Activated CD4-positive, alpha-beta T cell treated with anti-CD3 and anti-CD28 coated beads, Interleukin-2, amount 10 ng/mL, durations not matched to agents 7 days and 5 days (primary cell): ENCODE measurements around the gene ATOX1. TPM values are rescaled to one million over a fixed set of nuclear protein-coding genes. Genes with fewer than 3 reads are reported as not detected.

ENCODE experiments used
- CTCF ChIA-PET: fragments of 350-600 bp; sonication (Branson Sonifier 250); formaldehyde crosslinking; loops from one replicate; lab custom pipeline; 2021; ENCODE audit warnings: antibody characterized with exemption; lab: Charles Lee
- POLR2A ChIA-PET: fragments of 350-600 bp; sonication (Branson Sonifier 250); formaldehyde crosslinking; loops from one replicate; lab custom pipeline; 2021; ENCODE audit warnings: antibody characterized with exemption; lab: Charles Lee
- DNase-seq: peaks from one replicate; pipeline ENCODE4 v3.0.0-alpha.2; 2020
- H3K27ac Mint-ChIP-seq: one replicate; pipeline ENCODE4 v1.8.0; 2021; ENCODE audit warnings: mild to moderate bottlenecking, moderate library complexity, mixed read lengths
- H3K27me3 Mint-ChIP-seq: one replicate; pipeline ENCODE4 v1.8.0; 2021; ENCODE audit warnings: mixed read lengths
- H3K36me3 Mint-ChIP-seq: one replicate; pipeline ENCODE4 v1.8.0; 2021; ENCODE audit warnings: low read depth, mixed read lengths
- H3K4me1 Mint-ChIP-seq: one replicate; pipeline ENCODE4 v1.8.0; 2021; ENCODE audit warnings: mixed read lengths
- H3K4me3 Mint-ChIP-seq: one replicate; pipeline ENCODE4 v1.8.0; 2021; ENCODE audit warnings: mild to moderate bottlenecking, moderate library complexity, mixed read lengths
- H3K9me3 Mint-ChIP-seq: one replicate; pipeline ENCODE4 v1.8.0; 2021; ENCODE audit warnings: mixed read lengths
- total RNA-seq, 2 experiments: library from RNA; stranded (reverse); gene quantifications; one replicate each; pipeline ENCODE4 v1.2.3, GENCODE V29; 2021

Gene ATOX1
- total RNA-seq, 2 experiments from 2014 or later: 46.9 to 48.1 TPM

DNA sequence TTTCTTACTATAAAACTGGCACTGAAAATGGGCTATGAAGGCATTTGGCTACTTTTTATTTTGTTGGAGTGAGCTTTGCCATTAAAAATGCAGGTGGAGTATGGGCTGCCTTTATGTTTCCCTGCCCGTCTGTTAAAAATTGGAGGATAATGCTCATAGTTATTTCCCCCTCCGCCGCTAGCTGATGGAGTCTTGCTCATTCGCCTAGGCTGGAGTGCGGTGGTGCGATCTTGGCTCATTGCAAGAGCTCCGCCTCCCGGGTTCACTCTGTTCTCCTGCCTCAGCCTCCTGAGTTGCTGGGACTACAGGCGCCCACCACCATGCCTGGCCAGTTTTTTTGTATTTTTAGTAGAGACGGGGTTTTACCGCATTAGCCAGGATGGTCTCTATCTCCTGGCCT, 21.9 kb upstream of the ATOX1 start:
- H3K4me3 Mint-ChIP-seq: no peak overlapping the region
- peaks cover 69% of the 10 kb centered on the region for H3K4me1 Mint-ChIP-seq
- H3K27me3 Mint-ChIP-seq: no peaks in the 10 kb centered on the region
- POLR2A ChIA-PET: no interaction called here
- CTCF ChIA-PET: interaction anchor here (0.6 kb wide), 1 partner anchor 1095 kb away, joined by 4 read pairs; no protein-coding TSS in a partner anchor
- peaks cover 28% of the 10 kb centered on the region for H3K36me3 Mint-ChIP-seq
- DNase-seq: no peak
- no peaks in the 10 kb centered on the region for H3K9me3 Mint-ChIP-seq
- no peak overlapping the region for H3K27ac Mint-ChIP-seq

GRCh38 chr5:151779531-151780125, 21.2 kb upstream of the ATOX1 start:
- no peak overlapping the region for H3K27ac Mint-ChIP-seq
- no peaks in the 10 kb centered on the region for H3K9me3 Mint-ChIP-seq
- no peaks in the 10 kb centered on the region for H3K27me3 Mint-ChIP-seq
- H3K4me3 Mint-ChIP-seq: no peak overlapping the region
- POLR2A ChIA-PET: no interaction called here
- H3K36me3 Mint-ChIP-seq: peaks cover 28% of the 10 kb centered on the region
- peaks cover 71% of the 10 kb centered on the region for H3K4me1 Mint-ChIP-seq
- DNase-seq: no peak
- CTCF ChIA-PET: no interaction called here

DNA sequence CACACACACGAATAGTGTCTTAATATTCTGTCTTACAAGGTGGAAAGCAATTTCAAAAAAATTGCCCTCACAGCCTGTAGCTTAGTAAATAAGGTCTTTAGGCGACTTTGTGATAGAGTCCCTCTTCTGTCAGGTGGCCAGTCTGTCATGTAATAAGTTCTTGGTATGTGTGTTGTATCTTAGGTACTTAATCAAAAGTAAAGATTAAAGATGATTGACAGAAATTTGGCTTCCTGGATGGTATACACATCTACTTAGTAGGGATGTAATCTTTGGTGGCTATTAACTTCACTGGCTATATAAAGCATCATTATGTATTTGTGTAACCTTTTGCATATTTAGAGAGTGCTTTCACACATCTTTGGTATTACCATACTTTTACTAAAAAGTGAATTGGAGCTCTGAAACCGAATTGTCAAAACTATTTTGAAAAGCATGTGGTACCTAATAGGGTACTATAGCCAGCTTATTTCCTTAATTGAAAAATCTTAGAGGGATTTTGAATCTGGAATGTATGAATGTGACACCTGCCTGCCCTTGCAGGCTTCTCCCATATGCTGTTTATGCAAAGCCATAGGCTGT, 16.7 kb upstream of the ATOX1 start:
- POLR2A ChIA-PET: no interaction called here
- Mint-ChIP-seq H3K27ac (peak overlapping the region; percentile 7), H3K27me3 (no peaks in the 10 kb centered on the region), H3K4me1 (peaks cover 61% of the 10 kb centered on the region), H3K36me3 (peaks cover 39% of the 10 kb centered on the region), H3K9me3 (no peaks in the 10 kb centered on the region), H3K4me3 (peak overlapping the region; percentile 81)
- DNase-seq: no peak
- CTCF ChIA-PET: interaction anchor here (0.6 to 1.3 kb wide), 3 partner anchors 8 to 328 kb away, joined by 3 read pairs; partner anchors contain the start of gene SLC36A1

DNA sequence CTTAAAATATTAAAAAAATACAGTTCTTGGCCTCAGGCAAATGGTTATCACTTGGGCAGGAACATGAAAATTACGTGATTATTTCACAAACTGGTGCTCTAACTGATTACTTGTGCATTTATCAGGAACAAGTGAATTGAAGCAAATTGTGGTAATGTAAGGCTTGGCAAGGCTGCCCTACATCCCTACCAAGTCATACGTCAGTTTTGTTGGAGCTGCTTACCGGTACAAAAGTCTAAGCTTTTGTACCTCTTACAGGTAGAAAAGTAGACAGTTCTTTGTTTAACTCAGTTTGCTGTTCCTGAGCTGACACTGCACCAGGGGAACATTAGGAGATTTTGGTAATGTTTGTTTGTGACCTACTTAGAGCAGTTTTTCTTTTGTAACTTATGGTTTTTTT, 15.5 kb upstream of the ATOX1 start:
- ChIA-PET CTCF (interaction anchor here (0.6 to 2.1 kb wide), 4 partner anchors 32 to 369 kb away, joined by 3 to 6 read pairs (median 4); no protein-coding TSS in a partner anchor), POLR2A (no interaction called here)
- peaks cover 52% of the 10 kb centered on the region for H3K4me1 Mint-ChIP-seq
- peak overlapping the region; percentile 81 for H3K4me3 Mint-ChIP-seq
- H3K9me3 Mint-ChIP-seq: no peaks in the 10 kb centered on the region
- DNase-seq: no peak
- H3K27me3 Mint-ChIP-seq: no peaks in the 10 kb centered on the region
- peak overlapping the region; percentile 75 for H3K27ac Mint-ChIP-seq
- H3K36me3 Mint-ChIP-seq: peaks cover 35% of the 10 kb centered on the region

DNA sequence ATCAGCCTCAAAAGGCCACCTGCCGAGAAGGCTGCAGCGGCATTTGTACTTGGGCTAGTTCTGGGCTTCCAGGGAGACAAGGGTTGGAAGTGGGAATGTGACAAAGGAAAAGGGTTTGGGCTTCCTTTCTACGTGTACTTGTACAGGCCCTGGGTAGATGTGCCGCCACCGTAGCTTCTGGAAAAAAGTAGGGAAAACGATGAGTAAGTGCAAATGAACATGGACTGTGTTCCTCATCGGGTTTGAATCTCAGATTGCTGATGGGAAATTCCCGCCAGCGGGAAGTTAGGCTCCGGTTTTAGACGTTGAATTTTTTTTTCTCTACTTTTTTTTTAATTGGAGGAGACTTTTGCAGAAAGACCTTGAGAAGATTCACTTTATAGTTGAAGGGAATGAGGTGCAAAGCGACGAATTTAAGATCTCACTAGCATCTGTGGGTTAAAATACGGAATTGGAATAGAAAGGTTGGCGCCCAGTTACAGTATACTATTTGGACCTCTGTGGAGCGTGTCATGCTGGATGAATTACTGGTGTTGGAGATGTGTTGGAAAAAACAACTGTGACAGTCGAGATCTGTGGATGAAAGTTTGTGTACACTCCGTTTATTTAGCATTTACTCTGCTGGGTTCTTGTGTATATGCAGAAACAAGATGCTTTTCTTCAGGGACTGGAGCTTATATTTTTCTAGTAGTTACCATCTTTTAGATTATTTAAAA, 14.6 kb upstream of the ATOX1 start:
- H3K4me3 Mint-ChIP-seq: peak overlapping the region; percentile 81
- ChIA-PET POLR2A (interaction anchor here (0.5 to 0.9 kb wide), 3 partner anchors 15 to 468 kb away, joined by 3 to 12 read pairs (median 3); no protein-coding TSS in a partner anchor), CTCF (interaction anchor here (0.8 to 3.5 kb wide), 9 partner anchors 9 to 114 kb away, joined by 3 to 40 read pairs (median 6); no protein-coding TSS in a partner anchor)
- no peaks in the 10 kb centered on the region for H3K27me3 Mint-ChIP-seq
- H3K27ac Mint-ChIP-seq: peak overlapping the region; percentile 94
- H3K9me3 Mint-ChIP-seq: no peaks in the 10 kb centered on the region
- DNase-seq: no peak
- peaks cover 50% of the 10 kb centered on the region for H3K4me1 Mint-ChIP-seq
- H3K36me3 Mint-ChIP-seq: peaks cover 31% of the 10 kb centered on the region

DNA sequence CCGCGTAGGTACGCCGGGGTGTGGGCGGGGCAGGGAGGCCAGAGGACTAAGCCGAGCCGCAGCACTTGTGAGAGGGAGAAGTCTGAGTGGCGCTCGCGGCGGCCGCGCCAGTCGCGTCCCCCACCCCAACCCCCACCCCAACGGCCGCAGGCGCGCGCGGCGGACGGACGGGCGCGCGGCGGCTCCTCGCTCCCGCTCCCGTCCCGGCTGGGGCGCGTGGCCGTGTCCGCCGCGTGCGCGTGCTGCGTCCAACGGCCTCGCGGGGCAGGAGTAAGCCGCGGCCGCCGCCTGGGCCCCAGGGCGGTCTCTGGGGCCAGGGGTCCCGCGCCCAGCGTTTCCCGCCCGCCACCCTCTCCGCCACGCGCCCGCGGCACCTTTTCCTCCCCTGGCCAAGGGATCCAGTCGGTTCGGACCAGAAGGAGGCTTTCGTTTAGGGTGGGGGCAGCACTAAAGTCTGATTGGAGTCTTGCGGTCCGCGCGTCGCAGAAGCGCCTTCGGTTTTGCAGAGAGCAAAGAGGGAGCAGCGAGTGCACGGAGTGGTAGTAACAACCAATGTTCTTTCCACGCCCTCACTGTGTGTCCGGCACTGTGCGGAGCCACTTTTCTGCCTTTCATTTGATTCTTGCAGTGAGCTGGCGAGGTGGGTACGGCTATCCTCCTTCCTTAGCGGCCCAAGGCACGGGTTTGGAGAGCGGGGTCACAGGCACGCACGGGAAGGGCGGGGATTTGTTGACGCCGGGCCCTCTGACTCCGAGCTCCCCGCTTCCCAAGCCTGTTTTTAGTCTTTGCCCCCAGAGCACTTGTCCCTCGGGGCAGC, 13.8 kb upstream of the ATOX1 start:
- DNase-seq: peak; percentile 54
- H3K27ac Mint-ChIP-seq: peak overlapping the region; percentile 94
- no peaks in the 10 kb centered on the region for H3K9me3 Mint-ChIP-seq
- CTCF ChIA-PET: interaction anchor here (0.5 to 3.5 kb wide), 14 partner anchors 9 to 456 kb away, joined by 3 to 40 read pairs (median 5); no protein-coding TSS in a partner anchor
- no peaks in the 10 kb centered on the region for H3K27me3 Mint-ChIP-seq
- peaks cover 42% of the 10 kb centered on the region for H3K4me1 Mint-ChIP-seq
- POLR2A ChIA-PET: interaction anchor here (0.6 to 1.6 kb wide), 6 partner anchors 15 to 1371 kb away, joined by 3 to 12 read pairs (median 3); partner anchors contain the start of gene SLC36A1
- H3K4me3 Mint-ChIP-seq: peak overlapping the region; percentile 81
- peaks cover 23% of the 10 kb centered on the region for H3K36me3 Mint-ChIP-seq

GRCh38 chr5:151771259-151772028, 13.0 kb upstream of the ATOX1 start, which contains the start of gene G3BP1:
G3BP1 (plus strand) TSS chr5:151771954; CDS start chr5:151786621, 14,667 bp downstream.
- peak within 1 kb of the TSS; percentile 81 for H3K4me3 Mint-ChIP-seq
- peaks cover 19% of the 10 kb centered on the region for H3K36me3 Mint-ChIP-seq
- ChIA-PET CTCF (interaction anchor here (0.5 to 3.5 kb wide), 30 partner anchors 8 to 540 kb away, joined by 3 to 40 read pairs (median 4); no protein-coding TSS in a partner anchor), POLR2A (interaction anchor here (0.6 to 1.6 kb wide), 6 partner anchors 16 to 1371 kb away, joined by 3 to 12 read pairs (median 3); partner anchors contain the start of gene SLC36A1)
- H3K27me3 Mint-ChIP-seq: no peaks in the 10 kb centered on the region
- peak; percentile 100 for DNase-seq
- peak within 1 kb of the TSS; percentile 94 for H3K27ac Mint-ChIP-seq
- no peaks in the 10 kb centered on the region for H3K9me3 Mint-ChIP-seq
- peaks cover 37% of the 10 kb centered on the region for H3K4me1 Mint-ChIP-seq

DNA sequence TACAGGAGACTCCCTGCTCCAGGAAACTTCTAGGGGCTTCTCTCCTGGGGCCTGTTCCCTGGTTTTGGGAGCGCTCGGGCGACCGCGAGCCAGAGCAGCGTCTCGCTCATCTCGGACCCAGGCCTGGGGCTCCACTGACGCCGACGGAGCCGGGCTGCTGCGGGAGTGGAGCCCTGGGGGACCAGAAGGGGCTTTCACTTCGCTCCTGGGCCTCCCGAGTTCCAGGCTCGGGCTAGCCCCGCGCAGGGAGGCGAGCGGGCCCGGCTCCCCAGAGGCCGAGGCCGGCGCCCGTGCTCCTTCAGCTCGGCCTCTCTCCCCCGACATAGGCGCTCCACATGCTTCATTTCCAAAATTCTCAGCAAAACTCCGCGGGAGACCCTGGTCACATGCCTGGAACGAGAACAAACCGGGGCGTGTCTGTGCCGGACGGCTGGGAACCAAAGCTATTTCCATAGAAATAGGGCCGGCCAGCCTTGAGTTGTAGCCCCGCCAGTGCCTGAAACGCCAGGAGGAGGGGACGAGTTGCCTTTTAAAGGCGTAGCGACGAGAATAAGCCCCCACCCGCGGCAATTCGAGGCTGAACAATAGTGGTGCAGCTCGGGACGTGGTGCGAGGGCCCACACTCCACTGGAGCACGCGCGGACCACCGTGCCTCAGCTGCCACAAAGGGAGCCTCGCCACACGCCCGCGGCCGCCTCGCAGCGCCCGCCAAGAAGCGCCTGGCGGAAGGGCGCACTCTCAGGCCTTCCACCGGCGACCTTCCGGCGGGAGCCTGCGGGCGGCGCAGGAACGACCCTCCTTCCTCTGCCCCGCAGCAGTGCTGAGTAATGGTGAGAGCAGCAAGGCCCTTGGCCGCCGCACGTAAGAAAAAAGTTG, 12.2 kb upstream of the ATOX1 start:
- no peak overlapping the region for H3K27ac Mint-ChIP-seq
- no peak for DNase-seq
- H3K9me3 Mint-ChIP-seq: no peaks in the 10 kb centered on the region
- H3K4me3 Mint-ChIP-seq: no peak overlapping the region
- H3K27me3 Mint-ChIP-seq: no peaks in the 10 kb centered on the region
- H3K4me1 Mint-ChIP-seq: peaks cover 30% of the 10 kb centered on the region
- H3K36me3 Mint-ChIP-seq: peaks cover 15% of the 10 kb centered on the region
- CTCF ChIA-PET: interaction anchor here (0.5 to 3.5 kb wide), 27 partner anchors 8 to 539 kb away, joined by 3 to 40 read pairs (median 4); no protein-coding TSS in a partner anchor
- POLR2A ChIA-PET: interaction anchor here (0.6 to 1.6 kb wide), 3 partner anchors 18 to 323 kb away, joined by 3 to 4 read pairs (median 3); partner anchors contain the start of gene SLC36A1

DNA sequence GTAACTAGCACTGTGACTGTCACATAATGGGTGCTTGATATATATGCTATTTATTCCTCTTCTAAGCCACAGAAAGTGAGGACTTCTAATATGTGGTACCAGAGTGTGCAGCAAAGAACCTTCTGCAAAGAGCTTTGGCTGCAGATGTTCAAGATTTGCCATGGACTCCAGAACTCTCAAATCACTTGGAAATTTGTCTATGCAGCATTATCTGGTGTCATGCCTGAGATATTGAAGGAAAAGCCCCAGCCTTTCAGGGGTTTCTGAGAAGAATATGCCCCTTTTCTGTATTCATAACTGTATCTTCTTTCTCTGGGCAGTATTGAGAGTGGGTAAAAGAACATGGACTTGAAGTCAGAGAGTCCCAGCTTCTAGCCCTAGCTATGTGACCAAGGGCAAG, 8.5 kb upstream of the ATOX1 start:
- POLR2A ChIA-PET: no interaction called here
- Mint-ChIP-seq H3K4me1 (peaks cover 8% of the 10 kb centered on the region), H3K4me3 (no peak overlapping the region), H3K27ac (no peak overlapping the region), H3K9me3 (no peaks in the 10 kb centered on the region), H3K36me3 (no peaks in the 10 kb centered on the region), H3K27me3 (peaks cover 2% of the 10 kb centered on the region)
- DNase-seq: no peak
- CTCF ChIA-PET: interaction anchor here (0.9 to 1.4 kb wide), 2 partner anchors 109 to 320 kb away, joined by 3 read pairs; partner anchors contain the start of gene SLC36A1

DNA sequence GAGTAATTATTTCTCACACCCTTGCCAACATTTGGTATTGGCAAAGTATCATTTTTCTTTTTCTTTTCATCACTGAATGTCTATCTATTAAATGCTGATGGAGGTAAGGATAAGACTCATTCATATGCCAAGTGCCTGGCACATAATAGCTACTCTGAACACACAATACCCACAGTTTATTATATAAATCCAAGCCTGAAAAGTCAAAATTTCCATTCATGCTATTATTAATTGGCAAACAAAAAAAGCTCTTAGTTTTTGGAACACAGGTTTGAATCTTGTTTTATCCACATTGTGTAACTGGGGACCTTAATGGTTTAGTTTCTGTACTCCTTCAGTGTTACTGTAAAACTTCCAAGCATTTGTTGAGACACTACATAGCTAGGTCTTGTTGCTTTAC, 6.4 kb upstream of the ATOX1 start:
- POLR2A ChIA-PET: interaction anchor here (0.5 kb wide), 1 partner anchor 848 kb away, joined by 3 read pairs; no protein-coding TSS in a partner anchor

More for the DNA sequence above, 6.4 kb upstream of the ATOX1 start:
- no peak overlapping the region for H3K4me3 Mint-ChIP-seq
- no peak for DNase-seq
- H3K27ac Mint-ChIP-seq: no peak overlapping the region
- H3K36me3 Mint-ChIP-seq: no peaks in the 10 kb centered on the region
- H3K27me3 Mint-ChIP-seq: peaks cover 2% of the 10 kb centered on the region
- peaks cover 3% of the 10 kb centered on the region for H3K4me1 Mint-ChIP-seq
- no peaks in the 10 kb centered on the region for H3K9me3 Mint-ChIP-seq
- CTCF ChIA-PET: interaction anchor here (1.5 kb wide), 1 partner anchor 9 kb away, joined by 4 read pairs; no protein-coding TSS in a partner anchor
